Right cardiac atrium (tissue), 5 donors: Measurements from ENCODE around the gene BHLHE41. TPM values are rescaled to one million over a fixed set of nuclear protein-coding genes. Genes with fewer than 3 reads are reported as not detected.
A peak's percentile ranks its signal among the peaks of the same experiment; 100 is the strongest.

Experiments
- ATAC-seq, 2 donors: fragments of 200-7000 bp; cut with Tn5 transposase; one replicate each; pipeline versions ENCODE4 v1.8.0 to v1.9.1; 2020; ENCODE audit warnings: moderate library complexity in 2 of 2, mild to moderate bottlenecking in 1 of 2
- DNase-seq, 3 donors: peaks; one replicate each; pipeline ENCODE4 v3.0.0-alpha.2; 2020
- H3K27ac ChIP-seq: one replicate; pipeline ENCODE4 v1.5.1; 2013; ENCODE audit warnings: mild to moderate bottlenecking, low read length, control low read depth, moderate library complexity
- H3K27me3 ChIP-seq: one replicate; pipeline ENCODE4 v1.6.1; 2013; ENCODE audit not compliant: control insufficient read depth, insufficient read depth
- H3K4me1 ChIP-seq: one replicate; pipeline ENCODE4 v1.6.1; 2013; ENCODE audit warnings: low read length; ENCODE audit not compliant: control insufficient read depth, insufficient read depth
- H3K4me3 ChIP-seq: one replicate; pipeline ENCODE4 v1.5.1; 2013; ENCODE audit warnings: low read length, control low read depth
- H3K9me3 ChIP-seq: one replicate; pipeline ENCODE4 v1.6.1; 2013; ENCODE audit warnings: low read length; ENCODE audit not compliant: control insufficient read depth
- WGBS: extraction: QIAGEN DNeasy Blood & Tissue Kit; methylation state at CpG from one replicate; pipeline ENCODE4 v1.1.7; 2013; 5-methylcytosine and 5-hydroxymethylcytosine counted together
- intact Hi-C, 4 donors: fragments of 100-400 bp; cut with DNase I; formaldehyde crosslinking; loops; one replicate each; pipeline versions ENCODE4 v1.11.0 to v1.14.0; 2022 to 2023
- polyA plus RNA-seq: library from polyadenylated mRNA; stranded (reverse); fragments of 200-250 nt; gene quantifications from one replicate; pipeline ENCODE4 v1.2.3, GENCODE V29; 2013
- total RNA-seq, 4 donors: library from RNA; stranded (reverse); fragmentation: NEBNext Ultra II Directional; extraction: Animal tissue kit (Norgen Biotek cat#: 25700); gene quantifications; one replicate each; pipeline ENCODE4 v1.2.1, GENCODE V29; 2021
- donor health status: healthy with polysubstance abuse.
- donor health status: DM: no; HTN: yes; CAD: no.
- donor health status: DM: no; HTN: no; CAD: no.
- donor health status: DM: no; HTN: yes; CAD: no; lungs with severe emphysema.
- donor health status: DM: yes; HTN: yes; CAD: no.

Gene BHLHE41
- total and polyA plus RNA-seq, 5 donors: 9.1 to 47.2 (median 26.8) TPM

- intact Hi-C loops: loop anchor here in 3 of 4 donors (5.0 to 10.0 kb wide), 2 partner anchors 557 to 560 kb away; no protein-coding TSS in a partner anchor
- Histone ChIP-seq H3K4me1 (no peaks in the 10 kb centered on the region), H3K4me3 (no peak overlapping the region), H3K9me3 (no peaks in the 10 kb centered on the region), H3K27me3 (no peaks in the 10 kb centered on the region), H3K27ac (no peak overlapping the region)
- DNase-seq (no peak), ATAC-seq (no peak)
- 97% methylated on average over 2 of the region's 2 CpGs for WGBS
These were observed 29.7 kb downstream of the BHLHE41 start for GRCh38 chr12:26095186-26095585.

GRCh38 chr12:26092346-26093105 lies 32.3 kb downstream of the BHLHE41 start:
- Histone ChIP-seq H3K27ac (no peak overlapping the region), H3K4me3 (no peak overlapping the region), H3K9me3 (no peaks in the 10 kb centered on the region), H3K4me1 (no peaks in the 10 kb centered on the region), H3K27me3 (no peaks in the 10 kb centered on the region)
- intact Hi-C loops: loop anchor here in 2 of 4 donors (10.0 kb wide), 1 partner anchor 562 kb away; no protein-coding TSS in a partner anchor
- ATAC-seq: no peak
- DNase-seq: no peak
- WGBS: 86% methylated on average over 4 of the region's 4 CpGs

- Histone ChIP-seq H3K27me3 (no peaks in the 10 kb centered on the region), H3K4me3 (no peak overlapping the region), H3K4me1 (no peaks in the 10 kb centered on the region), H3K9me3 (no peaks in the 10 kb centered on the region), H3K27ac (no peak overlapping the region)
- 66% methylated on average over 6 of the region's 6 CpGs for WGBS
- no peak for DNase-seq
- ATAC-seq: peak; percentile 61 to 83
- intact Hi-C loops: loop anchor here in 2 of 4 donors (10.0 kb wide), 1 partner anchor 563 kb away; no protein-coding TSS in a partner anchor
These were observed 33.0 kb downstream of the BHLHE41 start for GRCh38 chr12:26091822-26092221.

GRCh38 chr12:26090836-26091510 lies 33.9 kb downstream of the BHLHE41 start:
- Histone ChIP-seq H3K27ac (no peak overlapping the region), H3K9me3 (no peaks in the 10 kb centered on the region), H3K4me1 (no peaks in the 10 kb centered on the region), H3K4me3 (no peak overlapping the region), H3K27me3 (no peaks in the 10 kb centered on the region)
- ATAC-seq (no peak), DNase-seq (no peak)
- intact Hi-C loops: loop anchor here in 2 of 4 donors (10.0 kb wide), 1 partner anchor 564 kb away; no protein-coding TSS in a partner anchor
- WGBS: 85% methylated on average over 11 of the region's 11 CpGs

GRCh38 chr12:26088998-26089397 lies 35.8 kb downstream of the BHLHE41 start:
- intact Hi-C loops: no loop called here
- no peak for ATAC-seq
- 69% methylated on average over 2 of the region's 2 CpGs for WGBS

GRCh38 chr12:26086936-26087335 lies 37.9 kb downstream of the BHLHE41 start:
- 93% methylated on average over 1 of the region's 1 CpG for WGBS

More at GRCh38 chr12:26088998-26089397, 35.8 kb downstream of the BHLHE41 start:
- no peaks in the 10 kb centered on the region for H3K4me1 ChIP-seq
- no peaks in the 10 kb centered on the region for H3K27me3 ChIP-seq
- no peaks in the 10 kb centered on the region for H3K9me3 ChIP-seq
- no peak overlapping the region for H3K4me3 ChIP-seq
- no peak overlapping the region for H3K27ac ChIP-seq
- DNase-seq: no peak

GRCh38 chr12:26080911-26081310 lies 43.9 kb downstream of the BHLHE41 start:
- H3K4me1 ChIP-seq: no peaks in the 10 kb centered on the region
- H3K4me3 ChIP-seq: no peak overlapping the region
- no peaks in the 10 kb centered on the region for H3K9me3 ChIP-seq
- no peak overlapping the region for H3K27ac ChIP-seq
- 98% methylated on average over 1 of the region's 1 CpG for WGBS
- DNase-seq (no peak), ATAC-seq (no peak)
- intact Hi-C loops: no loop called here
- H3K27me3 ChIP-seq: no peaks in the 10 kb centered on the region

More at GRCh38 chr12:26086936-26087335, 37.9 kb downstream of the BHLHE41 start:
- no peak for DNase-seq
- Histone ChIP-seq H3K27ac (no peak overlapping the region), H3K4me1 (no peaks in the 10 kb centered on the region), H3K9me3 (no peaks in the 10 kb centered on the region), H3K4me3 (no peak overlapping the region), H3K27me3 (no peaks in the 10 kb centered on the region)
- ATAC-seq: no peak
- intact Hi-C loops: no loop called here

GRCh38 chr12:26077915-26078702 lies 46.7 kb downstream of the BHLHE41 start:
- ATAC-seq (no peak), DNase-seq (no peak)
- no peak overlapping the region for H3K4me3 ChIP-seq
- no peaks in the 10 kb centered on the region for H3K9me3 ChIP-seq
- intact Hi-C loops: no loop called here
- no peaks in the 10 kb centered on the region for H3K27me3 ChIP-seq
- H3K27ac ChIP-seq: no peak overlapping the region
- WGBS: 89% methylated on average over 2 of the region's 2 CpGs
- H3K4me1 ChIP-seq: no peaks in the 10 kb centered on the region

Other genes with a start within 250 kb of the BHLHE41 start
- gene RASSF8, start 166.4 kb downstream of the BHLHE41 start, total RNA-seq: 10 to 100 TPM; 62.1 to 94.6 (median 79.5) TPM
- 13.0 TPM for gene RASSF8, start 166.4 kb downstream of the BHLHE41 start, polyA plus RNA-seq
- gene SSPN, start 70.5 kb upstream of the BHLHE41 start, total RNA-seq: 100 to 1,000 TPM in 2 of 4 donors, 10 to 100 TPM in 2; 74.5 to 109 (median 97.9) TPM
- gene SSPN, start 70.5 kb upstream of the BHLHE41 start, polyA plus RNA-seq: 21.5 TPM